B cell (primary cell): Measurements from ENCODE around the gene MGMT. TPM values are rescaled to one million over a fixed set of nuclear protein-coding genes. Genes with fewer than 3 reads are reported as not detected.

Source experiments
- ATAC-seq: fragments of 200-7000 bp; cut with Tn5 transposase; one replicate; pipeline ENCODE4 v1.10.0; 2021; ENCODE audit warnings: low read depth, mild to moderate bottlenecking, moderate number of reproducible peaks, moderate library complexity
- CTCF ChIA-PET: fragments of 350-600 bp; sonication (Branson Sonifier 250); formaldehyde crosslinking; loops from one replicate; lab custom pipeline; 2021; ENCODE audit warnings: antibody characterized with exemption, inconsistent platforms; lab: Charles Lee
- POLR2A ChIA-PET: fragments of 350-600 bp; sonication (Branson Sonifier 250); formaldehyde crosslinking; loops from one replicate; lab custom pipeline; 2021; ENCODE audit warnings: antibody characterized with exemption; lab: Charles Lee
- DNase-seq: peaks from one replicate; pipeline ENCODE4 v3.0.0; 2013
- H2AFZ ChIP-seq: 2 replicates; pipeline ENCODE4 v1.6.1; 2012; ENCODE audit warnings: mild to moderate bottlenecking, low read depth, low read length; ENCODE audit not compliant: insufficient read depth, poor library complexity, severe bottlenecking
- H3K27ac ChIP-seq, 2 donors: 1 replicate in 1 of 2; 2 replicates in 1 of 2; pipeline ENCODE4 v1.5.1; 2012 to 2013; ENCODE audit warnings: low read length in 2 of 2, mild to moderate bottlenecking in 2 of 2, moderate library complexity in 1 of 2
- H3K27me3 ChIP-seq, 4 experiments: fragments of 200-600 bp in 1 of 4; sonication (generic) in 1 of 4; replicated peaks in 1 of 4; 1 replicate in 2 of 4; 2 replicates in 2 of 4; pipeline versions ENCODE4 v1.6.1 to v1.7.0; 2013 to 2016; ENCODE audit warnings: low read length in 3 of 4, mild to moderate bottlenecking in 2 of 4, mixed read lengths in 1 of 4, moderate library complexity in 1 of 4; ENCODE audit not compliant: insufficient read depth in 4 of 4, control insufficient read depth in 3 of 4; ENCODE audit errors: control extremely low read depth in 1 of 4
- H3K36me3 ChIP-seq, 2 experiments: replicated peaks in 1 of 2; 1 replicate in 1 of 2; 2 replicates in 1 of 2; pipeline versions ENCODE4 v1.6.1 to v1.7.1; 2013; ENCODE audit warnings: low read length in 1 of 2; ENCODE audit not compliant: insufficient read depth in 2 of 2, control insufficient read depth in 1 of 2; ENCODE audit errors: control extremely low read depth in 1 of 2, extremely low read depth in 1 of 2
- H3K4me1 ChIP-seq, 2 donors: fragments of 200-600 bp in 1 of 2; sonication (generic) in 1 of 2; 1 replicate in 1 of 2; 2 replicates in 1 of 2; pipeline versions ENCODE4 v1.5.1 to v1.6.1; 2013 to 2017; ENCODE audit warnings: low read length in 2 of 2; ENCODE audit not compliant: control insufficient read depth in 2 of 2, insufficient read depth in 2 of 2
- H3K4me2 ChIP-seq: replicated peaks from 2 replicates; pipeline ENCODE3; 2012; ENCODE audit warnings: mild to moderate bottlenecking, low read depth, low read length; ENCODE audit not compliant: poor library complexity, severe bottlenecking
- H3K4me3 ChIP-seq, 5 experiments: fragments of 200-600 bp in 1 of 5; sonication (generic) in 1 of 5; 1 replicate in 3 of 5; 2 replicates in 2 of 5; pipeline versions ENCODE4 v1.5.1 to v1.7.0; 2011 to 2016; ENCODE audit warnings: low read length in 4 of 5, mild to moderate bottlenecking in 4 of 5, low read depth in 2 of 5, control low read depth in 1 of 5, moderate library complexity in 1 of 5; ENCODE audit not compliant: insufficient read depth in 1 of 5; ENCODE audit errors: control extremely low read depth in 1 of 5, extremely low read depth in 1 of 5
- H3K79me2 ChIP-seq: fragments of 200-600 bp; sonication (generic); one replicate; pipeline ENCODE4 v1.6.0; 2016; ENCODE audit warnings: low read length; ENCODE audit not compliant: control insufficient read depth, insufficient read depth
- H3K9ac ChIP-seq: fragments of 200-600 bp; sonication (generic); 2 replicates; pipeline ENCODE4 v1.6.1; 2017; ENCODE audit warnings: mild to moderate bottlenecking, low read length, moderate library complexity
- H3K9me3 ChIP-seq, 3 donors: one replicate each; pipeline versions ENCODE4 v1.6.1 to v1.7.1; 2013; ENCODE audit warnings: low read length in 2 of 3; ENCODE audit not compliant: control insufficient read depth in 2 of 3, insufficient read depth in 1 of 3; ENCODE audit errors: control extremely low read depth in 1 of 3
- H4K20me1 ChIP-seq: 2 replicates; pipeline ENCODE4 v1.6.0; 2012; ENCODE audit warnings: mild to moderate bottlenecking, low read length; ENCODE audit not compliant: insufficient read depth, control insufficient read depth, poor library complexity, severe bottlenecking
- H3K27ac Mint-ChIP-seq: one replicate; pipeline ENCODE4 v1.8.0; 2021; ENCODE audit warnings: mixed read lengths
- H3K27me3 Mint-ChIP-seq: one replicate; pipeline ENCODE4 v1.8.0; 2021; ENCODE audit warnings: mixed read lengths
- H3K4me1 Mint-ChIP-seq: one replicate; pipeline ENCODE4 v1.8.0; 2021; ENCODE audit warnings: mixed read lengths
- H3K4me3 Mint-ChIP-seq: one replicate; pipeline ENCODE4 v1.8.0; 2021; ENCODE audit warnings: mixed read lengths
- H3K9me3 Mint-ChIP-seq: one replicate; pipeline ENCODE4 v1.8.0; 2022; ENCODE audit warnings: mixed read lengths; ENCODE audit not compliant: insufficient read depth
- EZH2 ChIP-seq: IDR thresholded peaks from 2 replicates; pipeline ENCODE4 v1.6.1; 2012; ENCODE audit warnings: borderline replicate concordance, low read depth, mild to moderate bottlenecking, moderate library complexity, low read length; ENCODE audit not compliant: insufficient read depth, poor library complexity, severe bottlenecking
- WGBS: methylation state at CpG from one replicate; pipeline ENCODE4 v1.1.5; 2013; ENCODE audit warnings: missing lambda C conversion rate; ENCODE audit not compliant: insufficient coverage; 5-methylcytosine and 5-hydroxymethylcytosine counted together
- intact Hi-C: fragments of 100-400 bp; cut with micrococcal nuclease; formaldehyde crosslinking; loops from one replicate; pipeline ENCODE4 v1.10.0; 2022
- polyA plus RNA-seq: library from polyadenylated mRNA; depleted of rRNA; stranded (reverse); fragments of >200 nt; gene quantifications from 2 replicates; pipeline ENCODE4 v1.2.3, GENCODE V29; 2012
- total RNA-seq, 2 donors: library from RNA; stranded (reverse); fragments of 120-200 nt in 1 of 2; gene quantifications; 1 replicate in 1 of 2; 2 replicates in 1 of 2; pipeline versions ENCODE4 v1.2.3 to v1.2.4, GENCODE V29; 2013 to 2022
- TF ChIP-seq, protein P1 (sequence below): fragments of 200-600 bp; IDR thresholded peaks from one replicate; pipeline ENCODE4 v1.8.0; 2022; ENCODE audit warnings: antibody characterized with exemption, mild to moderate bottlenecking

Gene MGMT
- total and polyA plus RNA-seq, 2 donors (not counting 1 experiment from before 2014, with no cell fraction given) = 16.6 to 87.7 TPM

DNA sequence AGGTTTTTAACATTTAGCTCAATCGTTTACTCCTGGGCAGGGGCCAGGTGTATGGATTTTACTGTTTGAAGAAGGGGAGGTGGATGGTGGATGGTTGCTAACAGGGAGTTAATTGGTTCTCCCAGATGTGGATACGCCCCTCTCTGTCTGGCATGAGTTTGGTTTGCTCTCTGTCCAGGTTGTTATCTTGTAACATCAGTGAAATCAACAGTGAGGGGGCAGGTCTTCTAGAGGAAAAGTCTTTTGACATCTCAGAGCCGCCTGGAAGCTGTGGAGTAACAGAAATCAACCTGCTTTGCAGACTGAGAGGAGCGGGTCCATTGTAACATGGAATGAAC is 243.4 kb downstream of the MGMT start:
- Mint-ChIP-seq H3K4me1 (no peaks in the 10 kb centered on the region), H3K27me3 (no peaks in the 10 kb centered on the region), H3K4me3 (no peak overlapping the region), H3K27ac (no peak overlapping the region), H3K9me3 (no peaks in the 10 kb centered on the region)
- no peak overlapping the region for H3K9ac ChIP-seq
- no peak overlapping the region for H3K4me3 ChIP-seq
- ATAC-seq (no peak), DNase-seq (no peak)
- no peak overlapping the region for H3K27ac ChIP-seq
- 94% methylated on average over 3 of the region's 4 CpGs for WGBS
- POLR2A ChIA-PET = no interaction called here
- no peaks in the 10 kb centered on the region for H3K4me1 ChIP-seq
- H3K4me2 ChIP-seq = no peak overlapping the region
- TF ChIP-seq, protein P1, sequence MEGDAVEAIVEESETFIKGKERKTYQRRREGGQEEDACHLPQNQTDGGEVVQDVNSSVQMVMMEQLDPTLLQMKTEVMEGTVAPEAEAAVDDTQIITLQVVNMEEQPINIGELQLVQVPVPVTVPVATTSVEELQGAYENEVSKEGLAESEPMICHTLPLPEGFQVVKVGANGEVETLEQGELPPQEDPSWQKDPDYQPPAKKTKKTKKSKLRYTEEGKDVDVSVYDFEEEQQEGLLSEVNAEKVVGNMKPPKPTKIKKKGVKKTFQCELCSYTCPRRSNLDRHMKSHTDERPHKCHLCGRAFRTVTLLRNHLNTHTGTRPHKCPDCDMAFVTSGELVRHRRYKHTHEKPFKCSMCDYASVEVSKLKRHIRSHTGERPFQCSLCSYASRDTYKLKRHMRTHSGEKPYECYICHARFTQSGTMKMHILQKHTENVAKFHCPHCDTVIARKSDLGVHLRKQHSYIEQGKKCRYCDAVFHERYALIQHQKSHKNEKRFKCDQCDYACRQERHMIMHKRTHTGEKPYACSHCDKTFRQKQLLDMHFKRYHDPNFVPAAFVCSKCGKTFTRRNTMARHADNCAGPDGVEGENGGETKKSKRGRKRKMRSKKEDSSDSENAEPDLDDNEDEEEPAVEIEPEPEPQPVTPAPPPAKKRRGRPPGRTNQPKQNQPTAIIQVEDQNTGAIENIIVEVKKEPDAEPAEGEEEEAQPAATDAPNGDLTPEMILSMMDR = no peak
- no peak for TF ChIP-seq EZH2
- intact Hi-C loops = no loop called here
- H3K9me3 ChIP-seq = peaks cover 0 to 4% (median 0%) of the 10 kb centered on the region in 3 donors
- H2AFZ ChIP-seq = no peak overlapping the region
- no peaks in the 10 kb centered on the region for H3K27me3 ChIP-seq
- H3K79me2 ChIP-seq = no peaks in the 10 kb centered on the region
- CTCF ChIA-PET = no interaction called here
- peaks cover 0 to 5% of the 10 kb centered on the region in 2 experiments for H3K36me3 ChIP-seq
- no peaks in the 10 kb centered on the region for H4K20me1 ChIP-seq

GRCh38 chr10:129711291-129711690 is 244.2 kb downstream of the MGMT start:
- Mint-ChIP-seq H3K27me3 (no peaks in the 10 kb centered on the region), H3K27ac (no peak overlapping the region), H3K4me3 (no peak overlapping the region), H3K9me3 (no peaks in the 10 kb centered on the region), H3K4me1 (no peaks in the 10 kb centered on the region)
- ATAC-seq = no peak
- no peak overlapping the region for H3K4me3 ChIP-seq
- H3K27ac ChIP-seq = no peak overlapping the region
- CTCF ChIA-PET = no interaction called here
- H3K27me3 ChIP-seq = no peaks in the 10 kb centered on the region
- 77% methylated on average over 6 of the region's 6 CpGs for WGBS
- no peak overlapping the region for H3K4me2 ChIP-seq
- H3K36me3 ChIP-seq = peaks cover 0 to 5% of the 10 kb centered on the region in 2 experiments
- intact Hi-C loops = no loop called here
- H3K9me3 ChIP-seq = no peaks in the 10 kb centered on the region
- POLR2A ChIA-PET = no interaction called here
- H4K20me1 ChIP-seq = no peaks in the 10 kb centered on the region
- H3K9ac ChIP-seq = no peak overlapping the region
- H3K79me2 ChIP-seq = no peaks in the 10 kb centered on the region
- H3K4me1 ChIP-seq = no peaks in the 10 kb centered on the region
- TF ChIP-seq EZH2 = no peak
- TF ChIP-seq, protein P1 = no peak
- H2AFZ ChIP-seq = no peak overlapping the region
- DNase-seq = no peak
